Adipocyte (in vitro differentiated cells): ENCODE measurements around the gene SSR1.

Experiments used
- DNase-seq: peaks from one replicate; pipeline ENCODE4 v3.0.0-alpha.2; 2015; ENCODE audit warnings: low read depth
- H3K27me3 ChIP-seq: replicated peaks from 2 replicates; pipeline ENCODE4 v1.7.0; 2013; ENCODE audit warnings: mild to moderate bottlenecking, low read length, moderate library complexity; ENCODE audit not compliant: control insufficient read depth, insufficient read depth
- H3K36me3 ChIP-seq: 2 replicates; pipeline ENCODE4 v1.7.0; 2013; ENCODE audit warnings: low read length, mild to moderate bottlenecking, moderate library complexity; ENCODE audit not compliant: control insufficient read depth, insufficient read depth, severe bottlenecking
- H3K4me1 ChIP-seq: 2 replicates; pipeline ENCODE4 v1.7.0; 2013; ENCODE audit warnings: mild to moderate bottlenecking, low read length, moderate library complexity; ENCODE audit not compliant: control insufficient read depth, insufficient read depth
- H3K4me3 ChIP-seq: 2 replicates; pipeline ENCODE4 v1.7.0; 2013; ENCODE audit warnings: mild to moderate bottlenecking, low read length, moderate library complexity
- H3K9ac ChIP-seq: 2 replicates; pipeline ENCODE4 v1.7.0; 2013; ENCODE audit warnings: mild to moderate bottlenecking, low read length, moderate library complexity
- H3K9me3 ChIP-seq: 2 replicates; pipeline ENCODE4 v1.7.0; 2013; ENCODE audit warnings: mild to moderate bottlenecking, low read length, moderate library complexity; ENCODE audit not compliant: control insufficient read depth

SSR1 gene

GRCh38 chr6:7301702-7302101 is 11.3 kb downstream of the SSR1 start:
- Histone ChIP-seq H3K4me1 (peaks cover 17% of the 10 kb centered on the region), H3K36me3 (peaks cover 95% of the 10 kb centered on the region)

GRCh38 chr6:7300926-7301325 is 12.1 kb downstream of the SSR1 start:
- H3K36me3 ChIP-seq: peaks cover 99% of the 10 kb centered on the region
- DNase-seq: no peak
- no peak overlapping the region for H3K4me3 ChIP-seq
- no peaks in the 10 kb centered on the region for H3K27me3 ChIP-seq
- H3K4me1 ChIP-seq: peaks cover 17% of the 10 kb centered on the region
- no peaks in the 10 kb centered on the region for H3K9me3 ChIP-seq
- no peak overlapping the region for H3K9ac ChIP-seq

More at GRCh38 chr6:7301702-7302101, 11.3 kb downstream of the SSR1 start:
- Histone ChIP-seq H3K9me3 (no peaks in the 10 kb centered on the region), H3K4me3 (no peak overlapping the region), H3K9ac (no peak overlapping the region), H3K27me3 (no peaks in the 10 kb centered on the region)
- DNase-seq: no peak

GRCh38 chr6:7298113-7298512 is 14.9 kb downstream of the SSR1 start:
- H3K36me3 ChIP-seq: peaks cover 97% of the 10 kb centered on the region
- no peak overlapping the region for H3K4me3 ChIP-seq
- DNase-seq: no peak
- no peaks in the 10 kb centered on the region for H3K9me3 ChIP-seq
- H3K9ac ChIP-seq: no peak overlapping the region
- no peaks in the 10 kb centered on the region for H3K27me3 ChIP-seq
- H3K4me1 ChIP-seq: no peaks in the 10 kb centered on the region

- Histone ChIP-seq H3K27me3 (no peaks in the 10 kb centered on the region), H3K36me3 (peaks cover 97% of the 10 kb centered on the region), H3K4me1 (no peaks in the 10 kb centered on the region), H3K9me3 (no peaks in the 10 kb centered on the region), H3K4me3 (no peak overlapping the region), H3K9ac (no peak overlapping the region)
- DNase-seq: no peak
These were observed 16.4 kb downstream of the SSR1 start for GRCh38 chr6:7296602-7297001.

- no peak overlapping the region for H3K4me3 ChIP-seq
- DNase-seq: no peak
- H3K9ac ChIP-seq: no peak overlapping the region
- H3K27me3 ChIP-seq: no peaks in the 10 kb centered on the region
- no peaks in the 10 kb centered on the region for H3K9me3 ChIP-seq
- no peaks in the 10 kb centered on the region for H3K4me1 ChIP-seq
- peaks cover 97% of the 10 kb centered on the region for H3K36me3 ChIP-seq
These were observed 17.1 kb downstream of the SSR1 start for GRCh38 chr6:7295916-7296315.

- H3K36me3 ChIP-seq: peaks cover 98% of the 10 kb centered on the region
These were observed 20.3 kb downstream of the SSR1 start for GRCh38 chr6:7292596-7293255.

GRCh38 chr6:7290079-7290478 is 22.9 kb downstream of the SSR1 start:
- Histone ChIP-seq H3K9ac (no peak overlapping the region), H3K4me3 (no peak overlapping the region), H3K4me1 (no peaks in the 10 kb centered on the region), H3K9me3 (no peaks in the 10 kb centered on the region), H3K36me3 (peaks cover 98% of the 10 kb centered on the region), H3K27me3 (no peaks in the 10 kb centered on the region)
- no peak for DNase-seq

More at GRCh38 chr6:7292596-7293255, 20.3 kb downstream of the SSR1 start:
- Histone ChIP-seq H3K4me3 (no peak overlapping the region), H3K27me3 (no peaks in the 10 kb centered on the region), H3K4me1 (no peaks in the 10 kb centered on the region), H3K9me3 (no peaks in the 10 kb centered on the region), H3K9ac (no peak overlapping the region)
- DNase-seq: no peak

- no peak overlapping the region for H3K4me3 ChIP-seq
- no peaks in the 10 kb centered on the region for H3K27me3 ChIP-seq
- H3K36me3 ChIP-seq: peaks cover 67% of the 10 kb centered on the region
- no peaks in the 10 kb centered on the region for H3K9me3 ChIP-seq
- no peak overlapping the region for H3K9ac ChIP-seq
- no peaks in the 10 kb centered on the region for H3K4me1 ChIP-seq
- DNase-seq: no peak
These were observed 27.6 kb downstream of the SSR1 start for GRCh38 chr6:7285416-7285815.

- H3K4me3 ChIP-seq: no peak overlapping the region
- H3K27me3 ChIP-seq: no peaks in the 10 kb centered on the region
- H3K9ac ChIP-seq: no peak overlapping the region
- H3K36me3 ChIP-seq: peaks cover 50% of the 10 kb centered on the region
- no peak for DNase-seq
- no peaks in the 10 kb centered on the region for H3K4me1 ChIP-seq
- H3K9me3 ChIP-seq: no peaks in the 10 kb centered on the region
These were observed 29.3 kb downstream of the SSR1 start for GRCh38 chr6:7283676-7284075.

- no peak overlapping the region for H3K4me3 ChIP-seq
- no peaks in the 10 kb centered on the region for H3K4me1 ChIP-seq
- H3K9ac ChIP-seq: no peak overlapping the region
- H3K27me3 ChIP-seq: no peaks in the 10 kb centered on the region
- no peaks in the 10 kb centered on the region for H3K9me3 ChIP-seq
- H3K36me3 ChIP-seq: peaks cover 36% of the 10 kb centered on the region
- DNase-seq: no peak
These were observed 30.7 kb downstream of the SSR1 start for GRCh38 chr6:7282097-7282906.

GRCh38 chr6:7276199-7276524 is 36.8 kb downstream of the SSR1 start:
- DNase-seq: no peak
- no peaks in the 10 kb centered on the region for H3K36me3 ChIP-seq
- H3K4me3 ChIP-seq: no peak overlapping the region
- H3K4me1 ChIP-seq: peaks cover 3% of the 10 kb centered on the region
- no peaks in the 10 kb centered on the region for H3K9me3 ChIP-seq
- H3K27me3 ChIP-seq: no peaks in the 10 kb centered on the region
- no peak overlapping the region for H3K9ac ChIP-seq
